HG02642 (cell line): ENCODE data around the gene TMCO4.

Source experiments
- ATAC-seq: cut with Tn5 transposase; IDR thresholded peaks from one replicate; pipeline ENCODE4 v1.9.1; 2021; ENCODE audit warnings: mild to moderate bottlenecking; ENCODE audit not compliant: unreplicated experiment, poor library complexity

Gene TMCO4

GRCh38 chr1:19728413-19729145 is 71.1 kb downstream of the TMCO4 start:
- no peak for ATAC-seq

- ATAC-seq: no peak
Measured at GRCh38 chr1:19725606-19726005, 74.1 kb downstream of the TMCO4 start.

GRCh38 chr1:19723874-19724273 is 75.8 kb downstream of the TMCO4 start:
- no peak for ATAC-seq

GRCh38 chr1:19720973-19721372 is 78.7 kb downstream of the TMCO4 start:
- ATAC-seq: no peak

- no peak for ATAC-seq
Measured at GRCh38 chr1:19720174-19720573, 79.5 kb downstream of the TMCO4 start.

GRCh38 chr1:19717467-19717866 is 82.2 kb downstream of the TMCO4 start:
- no peak for ATAC-seq

- ATAC-seq: peak; percentile 69
Measured at GRCh38 chr1:19715334-19716203, 84.1 kb downstream of the TMCO4 start.

GRCh38 chr1:19712928-19713327 is 86.8 kb downstream of the TMCO4 start:
- ATAC-seq: no peak

- peak; percentile 48 for ATAC-seq
Measured at GRCh38 chr1:19710825-19711611, 88.7 kb downstream of the TMCO4 start.

- no peak for ATAC-seq
Measured at GRCh38 chr1:19709260-19709793, 90.4 kb downstream of the TMCO4 start.

GRCh38 chr1:19708567-19709110 is 91.1 kb downstream of the TMCO4 start:
- no peak for ATAC-seq

- ATAC-seq: no peak
Measured at GRCh38 chr1:19706136-19706535, 93.6 kb downstream of the TMCO4 start.

GRCh38 chr1:19705464-19705863 is 94.3 kb downstream of the TMCO4 start:
- ATAC-seq: no peak

- no peak for ATAC-seq
Measured at GRCh38 chr1:19704247-19705113, 95.2 kb downstream of the TMCO4 start.

- no peak for ATAC-seq
Measured at GRCh38 chr1:19703280-19703679, 96.4 kb downstream of the TMCO4 start.

- no peak for ATAC-seq
Measured at GRCh38 chr1:19700079-19700777, 99.5 kb downstream of the TMCO4 start.

GRCh38 chr1:19698181-19698580 is 101.5 kb downstream of the TMCO4 start:
- ATAC-seq: no peak

- ATAC-seq: no peak
Measured at GRCh38 chr1:19696820-19697219, 102.9 kb downstream of the TMCO4 start.

- no peak for ATAC-seq
Measured at GRCh38 chr1:19695772-19696171, 103.9 kb downstream of the TMCO4 start.
